Nasal cavity respiratory epithelium epithelial cell of viscerocranial mucosa (primary cell): ENCODE data around the gene CBX2. TPM values are rescaled to one million over a fixed set of nuclear protein-coding genes. Genes with fewer than 3 reads are reported as not detected.

Source experiments
- total RNA-seq: library from RNA; depleted of rRNA; stranded (reverse); fragments of >200 nt; gene quantifications from 2 replicates; pipeline ENCODE4 v1.2.3, GENCODE V29; 2014

CBX2 gene
- 1.0 and 2.8 TPM in 2 replicates for total RNA-seq

DNA sequence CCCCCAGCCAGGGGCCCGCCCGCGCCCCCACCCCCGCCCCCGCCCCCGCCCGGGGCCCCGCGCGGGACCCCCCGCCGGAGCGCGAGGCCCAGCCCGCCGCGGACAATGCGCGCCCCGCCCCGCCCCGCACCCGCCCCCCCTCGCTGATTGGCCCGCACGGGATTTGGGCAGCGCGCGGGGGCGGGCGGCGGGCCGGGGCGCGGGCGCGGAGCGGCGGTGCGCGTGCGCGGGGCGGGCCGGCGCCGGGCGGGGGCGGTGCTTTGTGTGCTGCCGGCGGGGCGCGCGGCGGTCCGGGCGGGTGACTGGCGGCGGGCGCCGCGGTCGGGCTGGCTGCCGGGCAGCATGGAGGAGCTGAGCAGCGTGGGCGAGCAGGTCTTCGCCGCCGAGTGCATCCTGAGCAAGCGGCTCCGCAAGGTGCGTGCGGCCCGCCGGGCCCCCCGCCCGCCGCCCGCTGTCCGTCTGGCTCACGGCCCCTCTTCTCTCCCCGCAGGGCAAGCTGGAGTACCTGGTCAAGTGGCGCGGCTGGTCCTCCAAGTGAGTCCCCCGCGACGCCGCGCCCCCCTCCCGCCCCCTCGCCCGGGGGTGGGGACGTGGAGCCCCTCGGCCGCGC lies at the start of gene CBX2:
CBX2 (plus strand) TSS at position 255 of the 610 bp plus-strand sequence; CDS start at position 343, 88 bp downstream.

DNA sequence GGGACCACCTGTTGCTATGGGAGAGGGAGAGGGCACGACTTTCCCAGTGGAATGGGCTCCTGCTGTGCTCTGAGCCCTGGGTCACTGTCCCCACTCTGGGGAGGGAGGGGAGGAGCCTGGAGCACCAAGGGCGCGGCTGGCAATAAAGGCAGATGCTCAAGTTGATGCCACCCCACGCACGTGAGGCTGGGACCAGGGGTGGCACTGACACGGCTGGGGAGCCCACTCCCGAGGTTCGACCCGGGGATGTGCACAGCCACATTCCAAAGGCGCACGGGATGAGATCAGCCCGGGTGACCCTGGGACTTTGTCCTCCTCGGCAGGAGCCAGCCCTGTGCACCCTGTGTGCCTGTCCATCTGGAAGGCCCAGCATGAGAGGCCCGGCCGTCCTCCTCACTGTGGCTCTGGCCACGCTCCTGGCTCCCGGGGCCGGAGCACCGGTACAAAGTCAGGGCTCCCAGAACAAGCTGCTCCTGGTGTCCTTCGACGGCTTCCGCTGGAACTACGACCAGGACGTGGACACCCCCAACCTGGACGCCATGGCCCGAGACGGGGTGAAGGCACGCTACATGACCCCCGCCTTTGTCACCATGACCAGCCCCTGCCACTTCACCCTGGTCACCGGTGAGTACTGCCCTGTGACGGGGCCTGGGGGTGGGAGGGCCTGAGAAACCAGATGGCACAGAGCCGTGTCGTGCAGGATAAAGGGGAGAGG lies 47.0 kb upstream of the CBX2 start, which contains the start of gene ENPP7:
ENPP7 (plus strand) TSS at position 175 of the 715 bp plus-strand sequence; CDS start at position 372, 197 bp downstream.

DNA sequence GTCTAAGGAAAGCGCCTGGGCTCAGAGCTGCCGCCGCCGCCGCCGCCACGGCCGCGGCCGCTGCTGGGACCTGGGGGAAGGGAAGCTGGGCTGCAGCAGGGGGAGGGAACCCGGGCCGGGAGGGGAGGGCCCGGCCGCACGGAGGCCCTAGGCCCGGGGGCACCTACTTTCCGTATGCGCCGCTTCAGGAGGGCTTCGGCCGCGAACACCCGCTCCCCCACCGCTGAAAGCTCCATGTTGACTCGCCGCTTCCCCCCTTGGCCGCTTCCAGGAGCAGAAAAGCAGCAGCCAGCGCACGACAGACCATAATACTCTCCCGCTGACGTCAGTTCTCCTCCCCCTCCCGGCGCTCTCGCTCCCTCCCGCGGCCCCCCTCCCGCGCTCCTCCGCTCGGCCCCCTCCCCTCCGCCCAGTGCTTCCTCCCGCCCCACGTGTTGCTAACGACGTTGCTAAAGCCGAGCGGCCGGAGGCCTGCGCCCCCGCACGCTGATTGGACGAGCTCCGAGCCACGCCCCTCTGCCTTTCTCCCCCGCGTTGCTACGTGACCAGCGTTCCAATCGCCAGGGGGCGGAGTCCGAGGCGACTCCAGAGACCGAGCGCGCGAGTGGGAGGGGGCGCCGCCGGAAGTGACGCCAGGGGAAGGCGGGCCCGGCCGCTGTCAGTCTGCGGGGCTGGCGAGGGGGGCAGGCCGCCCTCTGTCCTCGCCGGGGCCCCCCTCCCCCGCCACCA lies 19.0 kb downstream of the CBX2 start, which contains the start of gene CBX8:
CBX8 (minus strand) TSS at position 315 of the 729 bp plus-strand sequence; CDS start at position 236, 79 bp downstream.

Other genes with a start within 250 kb of the CBX2 start
- gene RBFOX3, start 167.1 kb upstream of the CBX2 start, total RNA-seq, result not detected in 2 replicates
- gene ENPP7, start 47.2 kb upstream of the CBX2 start, total RNA-seq, result not detected in 2 replicates
- gene CBX8, start 18.9 kb downstream of the CBX2 start, total RNA-seq, result 1.7 and 3.6 TPM in 2 replicates
- gene CBX4, start 61.3 kb downstream of the CBX2 start, total RNA-seq, result 87.0 and 90.9 TPM in 2 replicates